GM10248 (cell line): Measurements from ENCODE around the gene KCNV2.

Experiments used
- CTCF ChIA-PET: fragments of 300-600 bp; sonication (Branson Sonifier 250); formaldehyde crosslinking; extraction: SDS; loops from one replicate; lab custom pipeline; 2021; ENCODE audit warnings: antibody characterized with exemption; lab: Yijun Ruan, JAX
- POLR2A ChIA-PET: fragments of 350-650 bp; sonication (Branson Sonifier 250); formaldehyde crosslinking; extraction: SDS; loops from one replicate; lab custom pipeline; 2020; ENCODE audit warnings: antibody characterized with exemption; lab: Yijun Ruan, JAX
- DNase-seq: peaks from one replicate; pipeline ENCODE4 v3.0.0; 2012; ENCODE audit errors: extremely low spot score
- TF ChIP-seq, protein P1 (sequence below): IDR thresholded peaks from 2 replicates; pipeline ENCODE4 v1.5.1; 2012; ENCODE audit warnings: mild to moderate bottlenecking, low read depth; ENCODE audit errors: extremely low read depth, missing control alignments, control extremely low read depth

The KCNV2 gene

DNA sequence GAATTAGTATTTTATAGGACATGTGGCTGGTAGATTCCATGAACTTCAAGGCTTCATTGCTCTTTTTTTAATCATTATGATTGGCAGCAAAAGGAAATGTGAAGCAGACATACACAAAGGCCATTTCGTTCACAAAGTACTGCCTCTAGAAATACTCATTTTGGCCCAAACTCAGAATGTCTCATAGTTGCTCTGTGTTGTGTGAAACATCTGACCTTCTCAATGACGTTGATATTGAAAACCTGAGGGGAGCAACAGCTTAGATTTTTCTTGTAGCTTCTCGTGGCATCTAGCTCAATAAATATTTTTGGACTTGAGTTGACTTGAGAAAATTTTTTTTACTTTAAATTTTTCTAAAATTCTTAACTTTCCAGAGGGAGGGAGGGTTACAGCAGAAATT lies 12.4 kb downstream of the KCNV2 start:
- no peak for DNase-seq
- POLR2A ChIA-PET, result interaction anchor here (0.6 kb wide), 1 partner anchor 20 kb away, joined by 3 read pairs; no protein-coding TSS in a partner anchor
- CTCF ChIA-PET, result interaction anchor here (0.9 to 4.5 kb wide), 8 partner anchors 9 to 597 kb away, joined by 3 to 33 read pairs (median 14); partner anchors contain the start of gene KCNV2
- TF ChIP-seq, protein P1, sequence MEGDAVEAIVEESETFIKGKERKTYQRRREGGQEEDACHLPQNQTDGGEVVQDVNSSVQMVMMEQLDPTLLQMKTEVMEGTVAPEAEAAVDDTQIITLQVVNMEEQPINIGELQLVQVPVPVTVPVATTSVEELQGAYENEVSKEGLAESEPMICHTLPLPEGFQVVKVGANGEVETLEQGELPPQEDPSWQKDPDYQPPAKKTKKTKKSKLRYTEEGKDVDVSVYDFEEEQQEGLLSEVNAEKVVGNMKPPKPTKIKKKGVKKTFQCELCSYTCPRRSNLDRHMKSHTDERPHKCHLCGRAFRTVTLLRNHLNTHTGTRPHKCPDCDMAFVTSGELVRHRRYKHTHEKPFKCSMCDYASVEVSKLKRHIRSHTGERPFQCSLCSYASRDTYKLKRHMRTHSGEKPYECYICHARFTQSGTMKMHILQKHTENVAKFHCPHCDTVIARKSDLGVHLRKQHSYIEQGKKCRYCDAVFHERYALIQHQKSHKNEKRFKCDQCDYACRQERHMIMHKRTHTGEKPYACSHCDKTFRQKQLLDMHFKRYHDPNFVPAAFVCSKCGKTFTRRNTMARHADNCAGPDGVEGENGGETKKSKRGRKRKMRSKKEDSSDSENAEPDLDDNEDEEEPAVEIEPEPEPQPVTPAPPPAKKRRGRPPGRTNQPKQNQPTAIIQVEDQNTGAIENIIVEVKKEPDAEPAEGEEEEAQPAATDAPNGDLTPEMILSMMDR, result no peak

DNA sequence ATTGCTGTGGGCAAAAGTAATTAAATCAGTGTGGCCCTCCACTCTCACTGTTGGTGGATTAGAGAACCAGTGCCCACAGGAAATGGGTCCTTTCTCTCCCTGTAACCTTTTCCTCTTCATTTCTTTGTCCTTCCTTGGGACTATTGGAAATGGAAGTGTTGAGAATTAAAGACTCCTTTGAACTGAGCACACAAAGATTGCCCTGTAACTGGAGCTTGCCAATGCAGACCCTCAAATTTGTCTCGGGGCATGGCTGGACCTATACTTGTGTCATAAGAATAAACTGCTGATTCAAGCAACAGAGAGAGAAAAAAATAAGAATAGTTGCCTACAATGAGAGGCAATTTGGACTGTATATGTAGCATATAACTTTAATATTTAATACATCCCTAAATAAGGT lies 13.7 kb downstream of the KCNV2 start:
- CTCF ChIA-PET, result interaction anchor here (1.2 to 4.5 kb wide), 7 partner anchors 10 to 598 kb away, joined by 3 to 33 read pairs (median 7); partner anchors contain the start of gene KCNV2
- TF ChIP-seq, protein P1, result no peak
- POLR2A ChIA-PET, result no interaction called here
- no peak for DNase-seq

DNA sequence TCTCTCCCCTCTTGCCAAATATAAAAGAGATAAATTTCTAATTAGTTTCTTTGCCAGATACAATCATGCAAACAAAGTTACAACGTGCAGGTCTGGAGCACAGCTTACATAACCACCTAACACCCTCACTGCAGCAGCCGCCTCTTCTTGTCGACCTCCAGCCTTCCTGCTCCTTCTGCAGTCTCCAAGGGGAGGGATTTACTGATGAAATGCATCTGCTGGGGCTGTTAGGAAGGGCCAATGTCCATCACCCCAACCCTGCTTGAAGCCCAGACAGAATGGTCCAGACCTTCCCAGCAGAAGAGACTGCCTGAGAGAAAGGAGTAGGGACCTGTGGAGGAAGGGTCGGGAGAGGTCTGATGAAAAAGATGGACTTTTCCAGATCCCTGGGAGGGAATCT lies 15.2 kb downstream of the KCNV2 start:
- POLR2A ChIA-PET, result no interaction called here
- CTCF ChIA-PET, result interaction anchor here (1.1 to 1.3 kb wide), 3 partner anchors 24 to 492 kb away, joined by 3 read pairs; no protein-coding TSS in a partner anchor
- TF ChIP-seq, protein P1, result no peak
- DNase-seq, result no peak

DNA sequence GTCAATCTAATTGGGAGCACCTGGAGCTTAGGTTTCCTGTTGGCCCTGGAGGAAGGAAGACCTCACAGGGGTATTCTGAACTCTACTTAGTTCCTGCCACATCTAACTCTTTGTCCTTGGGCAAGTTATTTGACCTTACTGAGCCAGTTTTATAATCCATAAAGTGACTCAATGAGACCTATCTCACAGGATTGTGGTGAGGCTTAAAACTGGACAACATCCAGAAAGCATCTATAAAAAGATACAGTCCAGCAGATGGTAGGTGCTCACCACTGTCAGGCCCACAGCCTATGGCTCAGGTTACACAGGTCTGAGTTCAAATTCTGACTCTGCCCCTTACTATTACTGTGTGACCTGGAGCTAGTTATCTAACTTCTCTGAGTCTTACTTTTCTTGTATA lies 23.3 kb downstream of the KCNV2 start:
- no peak for DNase-seq
- TF ChIP-seq, protein P1, result no peak
- CTCF ChIA-PET, result interaction anchor here (1.4 to 2.1 kb wide), 3 partner anchors 9 to 29 kb away, joined by 3 to 25 read pairs (median 5); no protein-coding TSS in a partner anchor
- POLR2A ChIA-PET, result no interaction called here

DNA sequence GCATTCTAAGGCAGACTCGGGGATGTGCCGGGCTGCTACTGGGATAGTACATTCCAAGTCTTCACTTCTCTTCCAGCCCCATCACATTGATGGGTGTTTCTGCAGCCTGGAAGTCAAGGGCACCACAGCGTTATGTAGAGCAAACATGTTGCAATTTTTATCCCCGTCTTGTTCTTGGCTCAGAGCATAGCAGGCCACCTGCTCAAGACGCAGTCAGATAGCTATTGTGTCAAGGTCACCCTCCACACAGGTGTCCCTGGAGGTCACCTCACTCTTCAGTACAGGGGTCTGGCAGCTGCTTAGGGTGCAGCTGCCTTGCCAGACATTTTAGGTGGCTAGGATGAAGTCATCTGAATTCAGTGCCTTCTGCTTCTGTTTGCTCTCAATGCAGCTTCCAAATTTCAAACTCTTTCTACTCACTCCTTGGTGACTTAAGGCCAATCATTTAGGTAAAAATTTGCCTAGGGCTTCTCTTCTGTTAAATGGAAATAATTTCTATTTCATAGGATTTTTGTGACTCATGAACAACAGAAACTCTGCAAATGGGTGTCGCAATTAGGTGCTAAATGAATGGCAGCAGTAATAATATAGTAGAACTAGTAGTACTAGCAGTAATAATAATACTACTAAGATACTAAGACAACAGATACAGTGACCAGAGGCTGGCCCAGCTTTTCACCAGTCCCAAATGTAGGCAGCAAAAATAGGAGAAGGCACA lies 24.3 kb downstream of the KCNV2 start:
- CTCF ChIA-PET, result interaction anchor here (1.9 to 5.1 kb wide), 3 partner anchors 8 to 13 kb away, joined by 5 to 33 read pairs (median 25); no protein-coding TSS in a partner anchor

DNA sequence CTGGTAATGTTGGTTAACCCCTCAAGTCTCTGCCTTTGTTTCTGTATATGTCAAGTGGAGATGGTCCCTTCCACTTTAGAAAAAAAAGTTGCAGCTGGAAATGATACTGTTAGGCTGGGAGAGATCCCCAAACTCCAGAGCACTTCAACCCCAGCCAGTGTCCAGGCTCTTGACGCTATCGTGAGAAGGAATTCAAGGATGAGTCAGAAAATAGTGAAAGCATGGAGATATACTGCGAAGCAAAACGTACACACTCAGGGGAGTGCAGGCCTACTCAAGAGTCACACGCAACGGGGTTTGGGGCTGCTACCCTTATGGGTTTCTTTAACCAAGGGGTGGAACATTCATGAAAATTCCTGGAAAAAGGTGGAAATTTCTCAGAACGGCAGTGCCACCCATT lies 24.9 kb downstream of the KCNV2 start:
- POLR2A ChIA-PET, result no interaction called here
- no peak for DNase-seq
- CTCF ChIA-PET, result interaction anchor here (5.1 kb wide), 1 partner anchor 13 kb away, joined by 33 read pairs; no protein-coding TSS in a partner anchor
- TF ChIP-seq, protein P1, result no peak

More for the DNA sequence above, 24.3 kb downstream of the KCNV2 start:
- DNase-seq, result no peak
- TF ChIP-seq, protein P1, result no peak
- POLR2A ChIA-PET, result no interaction called here
